ENCODE measurements around the gene ADAMTS16.

ADAMTS16 gene

DNA sequence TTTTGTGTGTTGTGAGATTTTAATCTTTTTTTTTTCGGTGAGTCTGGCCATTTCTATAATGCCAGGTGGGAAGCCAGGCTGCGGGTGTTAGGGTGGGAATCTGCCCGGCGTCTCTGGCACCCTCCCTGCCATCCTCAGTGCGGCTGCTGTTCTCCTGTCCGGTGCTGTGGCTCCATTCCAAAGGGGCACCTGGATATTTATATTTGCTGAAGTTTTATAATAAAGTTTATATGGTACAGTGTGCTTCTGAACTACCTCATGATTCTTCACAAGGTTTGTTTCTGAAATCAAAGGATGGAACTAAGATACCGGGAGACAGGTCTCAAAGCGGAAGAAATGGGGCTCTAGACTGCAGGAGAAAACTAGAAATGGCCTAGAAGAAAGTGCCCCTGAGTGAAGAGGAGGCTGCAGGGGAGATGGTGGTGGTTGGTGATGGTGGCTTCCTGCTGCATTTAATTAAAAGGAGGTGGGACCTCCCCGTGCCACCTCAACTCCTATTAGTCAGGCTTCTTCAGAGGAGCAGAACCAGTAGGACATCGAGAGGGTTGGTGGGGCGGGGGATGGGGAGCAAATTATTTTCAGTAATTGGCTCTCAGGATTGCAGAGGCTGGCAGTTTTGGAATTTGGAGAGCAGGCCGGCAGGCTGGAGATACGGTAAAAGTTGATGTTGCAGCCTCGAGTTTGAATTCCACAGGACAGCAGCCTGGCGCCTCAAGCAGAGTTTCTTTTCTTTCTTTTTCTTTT is 180.1 kb downstream of the ADAMTS16 start:
- DNase-seq, result no peak

- DNase-seq, result no peak
These were observed 181.0 kb downstream of the ADAMTS16 start for GRCh38 chr5:5321137-5321536.

- DNase-seq, result no peak
These were observed 183.4 kb downstream of the ADAMTS16 start for GRCh38 chr5:5323551-5323950.

DNA sequence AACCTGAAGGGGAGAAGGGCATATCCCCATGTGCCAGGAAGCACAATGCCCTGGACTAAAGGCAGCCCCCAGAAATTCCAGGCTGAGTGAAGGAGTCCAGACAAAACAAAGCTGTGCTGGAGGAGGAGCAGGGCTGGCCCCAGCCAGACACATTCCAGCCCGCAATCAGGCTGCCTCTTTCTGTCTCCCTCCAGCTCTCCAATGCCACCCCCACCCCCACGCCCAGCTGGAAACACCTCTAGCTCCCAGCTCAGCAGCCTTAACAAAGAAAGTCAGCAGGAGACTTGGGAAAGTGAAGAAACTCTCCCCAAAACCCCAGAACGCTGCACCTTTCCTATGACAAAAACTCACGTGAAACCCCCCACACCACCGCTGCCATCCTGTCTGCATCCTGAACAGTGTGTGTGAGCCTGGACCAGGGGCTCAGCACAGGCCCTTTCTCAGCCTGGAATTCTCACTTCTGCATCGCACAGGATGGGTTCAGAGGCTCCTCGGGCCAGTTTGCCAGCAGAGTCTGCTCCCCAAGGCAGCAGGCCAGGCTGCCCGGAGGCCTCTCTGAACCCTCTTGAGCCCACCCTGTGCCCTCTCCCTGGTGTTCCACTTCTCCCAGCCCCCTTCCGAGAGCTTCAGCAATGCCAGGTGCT is 186.1 kb downstream of the ADAMTS16 start:
- no peak for DNase-seq

GRCh38 chr5:5327126-5327525 is 187.0 kb downstream of the ADAMTS16 start:
- DNase-seq, result no peak

- DNase-seq, result no peak
These were observed 190.8 kb downstream of the ADAMTS16 start for GRCh38 chr5:5330728-5331452.

GRCh38 chr5:5331848-5332247 is 191.7 kb downstream of the ADAMTS16 start:
- DNase-seq, result no peak

- no peak for DNase-seq
These were observed 192.2 kb downstream of the ADAMTS16 start for GRCh38 chr5:5332287-5332686.

GRCh38 chr5:5335107-5335506 is 195.0 kb downstream of the ADAMTS16 start:
- no peak for DNase-seq

DNA sequence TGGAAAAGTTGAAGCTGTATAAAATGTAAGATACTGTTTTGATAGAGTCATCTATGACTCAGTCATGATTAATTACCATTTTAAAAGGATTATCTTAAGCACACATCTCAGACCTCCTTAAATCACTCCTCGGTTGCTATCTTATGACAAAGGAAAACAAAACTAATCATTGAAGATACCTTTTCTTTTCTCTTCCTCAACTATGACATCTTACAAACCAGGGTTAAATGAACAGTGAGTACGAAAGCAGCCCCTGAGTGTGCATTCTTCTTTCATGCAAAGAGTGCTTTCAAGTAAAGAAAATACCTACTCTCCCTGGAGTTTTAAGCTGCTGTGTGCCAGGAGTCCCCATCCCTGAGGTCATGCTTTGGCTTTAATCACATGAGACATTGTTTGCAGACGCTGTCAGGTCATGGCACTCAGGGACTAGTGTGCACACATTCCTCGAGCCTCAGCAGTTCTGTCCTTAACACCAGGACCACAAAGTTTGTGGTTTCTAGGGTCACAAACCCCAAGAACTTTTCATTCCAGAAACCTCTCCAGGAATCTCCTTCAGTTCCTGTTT is 195.7 kb downstream of the ADAMTS16 start:
- DNase-seq, result no peak

- no peak for DNase-seq
These were observed 199.1 kb downstream of the ADAMTS16 start for GRCh38 chr5:5339257-5339656.

DNA sequence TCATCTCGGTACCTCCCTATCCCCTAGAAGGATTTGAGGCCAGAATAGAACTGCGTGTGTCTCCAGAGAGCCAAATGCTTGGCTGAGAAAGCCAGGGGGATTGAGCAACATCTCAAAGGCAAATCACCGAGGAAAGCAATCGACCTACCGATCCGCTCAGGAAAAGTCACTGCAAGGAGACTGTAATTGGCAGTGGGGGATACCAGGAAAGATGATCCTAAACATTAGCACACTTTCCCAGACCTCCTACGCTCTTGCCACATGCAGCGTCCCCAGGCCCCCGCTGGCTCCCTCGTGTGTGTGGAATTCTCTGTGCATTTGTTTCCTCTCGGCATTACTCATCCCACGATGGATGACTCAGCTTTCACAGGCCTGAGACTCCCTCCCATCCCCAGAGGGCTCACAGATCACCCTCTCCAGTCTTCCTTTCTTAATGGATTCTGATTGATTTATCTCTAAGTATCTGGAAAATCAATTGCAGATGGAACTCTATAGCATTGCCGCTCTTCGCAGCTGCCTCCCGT is 200.1 kb downstream of the ADAMTS16 start:
- DNase-seq, result no peak

- DNase-seq, result no peak
These were observed 201.6 kb downstream of the ADAMTS16 start for GRCh38 chr5:5341531-5342292.

DNA sequence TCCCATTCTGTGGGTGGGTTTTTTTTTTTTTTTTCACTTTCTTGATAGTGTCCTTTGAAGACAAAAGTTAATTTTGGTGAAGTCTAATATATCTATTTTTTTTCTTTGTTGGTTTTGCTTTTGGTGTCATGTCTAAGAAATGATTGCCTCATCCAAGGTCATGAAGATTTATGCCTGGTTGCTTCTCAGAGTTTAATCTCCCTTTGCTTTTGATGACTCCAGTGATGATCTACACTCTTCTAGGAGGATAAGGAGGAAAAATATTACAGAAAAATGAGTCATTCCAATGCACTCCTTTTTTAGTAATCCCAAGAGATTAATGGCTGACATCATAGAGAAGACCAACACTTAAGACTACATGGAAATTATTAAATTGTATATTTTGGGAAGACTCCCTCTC is 202.7 kb downstream of the ADAMTS16 start:
- DNase-seq, result no peak

- DNase-seq, result no peak
These were observed 203.4 kb downstream of the ADAMTS16 start for GRCh38 chr5:5343568-5343967.

- no peak for DNase-seq
These were observed 204.0 kb downstream of the ADAMTS16 start for GRCh38 chr5:5344051-5344571.

DNA sequence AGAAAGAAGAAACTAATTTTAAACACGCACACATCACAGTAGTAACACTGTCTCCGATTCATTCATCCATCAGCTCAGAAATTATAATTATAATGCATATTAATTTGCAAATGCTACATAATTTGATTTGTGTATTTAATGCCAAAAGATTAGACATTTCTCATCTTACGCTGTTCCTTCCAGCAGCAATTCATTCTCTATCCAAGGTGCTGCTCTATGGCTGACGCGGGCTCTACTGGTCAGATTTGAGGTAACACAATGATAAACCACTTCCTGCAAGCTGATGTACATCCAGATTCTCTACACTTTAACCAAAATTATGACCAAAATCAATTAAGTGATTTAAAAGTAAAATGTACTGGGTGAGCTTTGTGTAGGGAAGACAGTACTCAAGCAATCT is 204.5 kb downstream of the ADAMTS16 start:
- no peak for DNase-seq

DNA sequence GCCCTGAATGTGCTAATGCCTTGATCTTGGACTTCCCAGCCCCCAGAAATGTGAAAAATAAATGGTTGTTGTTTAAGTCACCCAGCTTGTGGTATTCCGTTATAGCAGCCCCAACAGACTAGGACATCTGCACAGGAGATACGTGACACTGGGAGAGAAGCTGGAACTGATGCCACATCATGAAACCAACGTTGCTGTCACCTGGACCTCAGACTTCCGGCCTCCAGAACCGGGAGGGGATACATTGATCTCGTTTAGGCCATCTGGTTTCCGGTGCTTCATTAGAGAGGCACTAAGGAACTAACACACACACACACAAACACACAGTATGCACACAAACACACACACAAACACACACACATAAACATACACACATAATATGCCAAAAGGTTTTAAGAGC is 207.3 kb downstream of the ADAMTS16 start:
- no peak for DNase-seq

GRCh38 chr5:5348135-5348534 is 208.0 kb downstream of the ADAMTS16 start:
- no peak for DNase-seq

DNA sequence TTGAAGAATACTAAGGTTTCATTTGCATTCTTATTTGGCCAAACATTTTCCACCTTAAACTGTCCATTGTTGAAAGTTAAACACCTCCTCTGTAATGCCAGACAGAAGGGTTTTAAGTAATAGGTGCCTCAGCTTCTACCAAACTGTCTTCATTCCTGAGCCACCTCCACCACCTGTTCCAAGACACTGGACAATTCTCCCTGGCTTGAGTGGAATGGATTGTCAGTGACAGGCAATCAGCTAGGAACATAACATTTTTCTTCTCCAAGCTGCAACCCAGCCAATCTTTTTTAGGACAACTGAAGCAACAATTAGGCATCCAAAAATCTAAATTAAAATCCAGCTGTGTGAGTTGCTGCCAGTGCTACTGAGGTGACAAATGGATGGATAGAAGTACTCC is 208.4 kb downstream of the ADAMTS16 start:
- DNase-seq, result no peak

DNA sequence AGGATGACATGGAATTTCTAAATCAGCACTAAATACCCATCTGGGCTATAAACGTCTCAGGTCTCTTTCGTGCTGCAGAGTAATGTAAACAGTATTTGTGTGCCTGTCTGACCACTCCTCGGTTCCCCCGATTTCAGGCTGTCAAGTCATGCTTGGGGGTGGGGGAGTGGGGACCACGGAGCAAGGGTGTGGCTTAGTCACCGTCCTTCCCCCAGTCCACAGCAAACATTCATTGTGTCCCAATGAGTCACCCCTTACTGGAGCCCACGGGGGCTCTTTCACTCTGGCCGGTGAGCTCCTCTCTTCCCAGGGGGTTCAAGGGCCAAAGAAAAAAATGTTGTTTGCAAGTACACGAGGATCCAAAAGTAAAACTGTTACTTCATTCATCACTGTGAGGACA is 210.0 kb downstream of the ADAMTS16 start:
- DNase-seq, result no peak

DNA sequence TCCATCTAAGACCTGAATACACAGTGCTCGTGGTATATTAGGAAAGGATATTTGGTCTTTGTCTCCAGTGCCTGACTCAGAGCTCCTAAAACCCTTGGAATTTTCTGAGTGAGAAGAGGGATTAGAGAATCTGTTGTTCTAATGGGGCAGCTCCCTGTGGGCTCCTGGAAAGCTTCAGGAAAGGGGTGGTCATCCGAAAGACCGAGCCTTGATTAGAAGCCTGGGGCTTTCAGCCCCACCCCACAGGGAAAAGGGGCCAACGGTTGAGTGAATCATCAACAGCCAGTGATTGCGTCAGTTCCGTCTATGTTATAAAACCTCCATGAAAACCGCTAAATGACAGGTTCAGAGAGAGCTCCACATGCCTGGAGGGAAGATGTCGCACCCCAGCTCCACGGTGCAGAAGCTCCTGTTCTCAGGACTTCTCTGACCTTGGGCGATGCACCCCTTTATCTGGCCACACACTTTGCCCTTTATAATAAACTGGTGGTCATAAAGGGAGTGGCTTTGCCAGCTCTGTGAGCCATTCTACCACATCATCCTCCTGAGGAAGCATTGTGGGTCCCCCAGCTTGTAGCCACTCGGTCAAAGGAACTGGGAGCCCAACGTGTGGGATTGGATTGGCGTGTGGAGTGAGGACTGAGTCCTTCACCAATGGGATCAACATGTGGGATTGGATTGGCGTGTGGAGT is 211.3 kb downstream of the ADAMTS16 start:
- DNase-seq, result no peak
